HL-60/S4 treated with retinoic acid at 250 ng/mL for 4 days and 3 days (cell line): ENCODE data around the gene PFKFB2.

ENCODE experiments used
- in situ Hi-C: fragments of 300-500 bp; cut with MboI; formaldehyde crosslinking; loops from 2 replicates; pipeline ENCODE4 v1.7.0; 2022; ENCODE audit warnings: low sequenced_read_pairs

Gene PFKFB2

DNA sequence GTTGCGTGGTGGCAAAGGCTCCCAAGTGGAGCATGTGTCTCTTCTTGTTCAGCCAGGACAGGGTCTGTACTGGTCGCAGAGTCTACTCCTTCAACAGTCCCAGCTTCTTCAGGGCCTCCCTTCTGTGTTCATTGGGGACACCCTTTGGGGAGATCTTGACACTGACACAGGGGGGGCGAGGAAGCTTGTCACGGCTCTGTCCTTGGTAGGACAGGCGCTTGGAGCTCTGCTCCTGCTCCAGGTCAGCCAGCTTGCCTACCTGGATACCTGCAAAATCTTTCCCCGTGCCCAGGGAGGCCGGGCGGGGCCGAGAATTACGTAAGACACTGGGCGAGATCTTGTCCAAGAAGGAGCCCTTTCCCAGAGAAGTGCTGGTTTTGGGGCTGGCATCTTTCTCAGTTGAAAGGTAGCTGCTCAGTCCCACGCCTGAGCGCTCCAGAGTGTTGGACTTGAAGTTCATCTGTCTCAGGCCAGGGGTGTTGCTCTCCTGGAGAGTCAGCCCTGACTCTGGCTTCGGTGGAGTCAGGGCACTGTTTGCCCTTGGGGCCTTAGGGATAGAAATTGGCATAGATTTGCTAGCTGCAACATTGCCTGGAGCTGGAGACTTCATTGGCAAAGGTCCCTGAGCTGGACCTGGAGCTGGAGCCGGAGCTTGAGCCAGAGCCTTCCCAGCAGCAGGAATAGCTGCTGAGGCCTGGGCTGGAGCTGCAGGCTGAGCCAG lies 31.0 kb upstream of the PFKFB2 start:
- in situ Hi-C loops = no loop called here

DNA sequence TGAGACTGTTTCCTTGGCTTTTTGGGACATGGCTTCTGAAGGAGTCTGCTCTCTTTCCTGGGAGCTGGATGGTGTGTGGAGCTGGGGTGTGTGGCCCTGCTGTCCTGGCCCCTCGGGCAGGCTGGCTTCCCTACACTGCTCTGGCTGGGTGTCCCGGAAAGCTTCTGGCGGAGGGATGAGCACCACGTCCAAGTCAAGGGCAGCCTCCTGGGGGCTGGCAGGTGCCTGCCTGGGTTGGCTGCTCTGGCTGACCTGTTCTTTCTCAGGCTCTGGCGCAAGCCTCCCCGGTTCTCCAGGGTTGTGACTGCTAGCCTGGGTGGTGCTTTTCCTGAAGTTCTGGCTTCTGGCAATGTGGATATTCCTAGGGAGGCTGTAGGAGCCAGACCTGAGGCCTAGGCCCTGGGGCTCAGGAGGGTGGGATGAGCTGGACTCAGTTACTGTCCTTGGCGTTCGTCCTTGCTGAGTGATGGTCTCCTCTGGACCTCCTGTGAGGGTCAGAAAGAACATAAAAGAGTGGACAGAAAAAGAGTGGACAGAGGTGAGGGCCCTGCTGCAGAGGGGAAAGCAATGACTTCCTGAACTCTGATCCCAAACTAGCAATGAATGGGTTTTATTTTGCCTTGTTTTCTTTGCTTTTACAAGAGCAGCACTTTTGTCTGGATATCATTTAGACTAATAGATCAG lies 29.9 kb upstream of the PFKFB2 start:
- in situ Hi-C loops = no loop called here

DNA sequence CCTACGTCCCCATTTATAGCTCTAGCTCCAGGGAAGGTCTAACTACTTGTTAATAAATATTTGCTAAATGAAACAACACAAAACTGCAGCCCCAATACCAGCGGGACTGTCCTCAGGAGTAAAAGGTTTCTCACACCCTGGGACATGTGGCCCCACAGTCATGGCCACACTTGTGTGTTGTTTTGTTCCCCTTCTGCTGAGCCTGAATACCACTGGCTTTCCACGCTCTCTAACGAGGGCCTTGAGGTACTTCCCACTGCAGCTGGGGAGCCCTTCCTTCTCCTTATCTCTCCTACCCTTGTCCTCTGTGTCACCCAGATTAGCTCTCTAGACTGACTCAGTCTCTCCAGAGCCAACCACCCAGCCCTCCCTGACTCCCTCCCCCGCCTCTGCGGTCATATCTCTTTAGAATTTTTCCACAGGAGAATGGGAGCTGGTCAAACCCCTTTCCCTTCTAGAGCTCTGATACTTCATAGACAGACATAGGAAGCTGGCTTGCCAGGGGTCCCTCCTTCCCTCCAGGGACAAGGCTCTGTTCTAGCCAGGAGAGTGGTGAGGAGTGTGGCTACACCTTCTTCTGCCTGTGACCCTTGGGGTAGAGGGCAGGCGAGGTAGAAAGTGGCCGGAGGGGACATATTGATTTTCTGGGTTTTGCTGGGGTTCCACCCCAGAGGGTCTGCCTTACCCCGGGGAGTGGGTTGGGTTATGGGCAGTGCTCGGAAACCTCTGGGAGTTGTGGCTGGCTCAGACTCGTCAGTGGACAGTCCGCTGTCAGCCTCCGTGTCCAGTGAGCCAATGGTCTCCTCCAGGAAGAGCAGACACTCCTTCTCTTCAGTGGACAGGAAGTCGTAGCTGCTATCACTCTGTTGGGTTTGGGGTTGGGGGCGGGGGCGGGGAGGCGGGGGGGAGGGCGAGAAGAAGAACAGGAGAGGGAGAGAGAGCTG lies 28.6 kb upstream of the PFKFB2 start:
- in situ Hi-C loops = no loop called here

DNA sequence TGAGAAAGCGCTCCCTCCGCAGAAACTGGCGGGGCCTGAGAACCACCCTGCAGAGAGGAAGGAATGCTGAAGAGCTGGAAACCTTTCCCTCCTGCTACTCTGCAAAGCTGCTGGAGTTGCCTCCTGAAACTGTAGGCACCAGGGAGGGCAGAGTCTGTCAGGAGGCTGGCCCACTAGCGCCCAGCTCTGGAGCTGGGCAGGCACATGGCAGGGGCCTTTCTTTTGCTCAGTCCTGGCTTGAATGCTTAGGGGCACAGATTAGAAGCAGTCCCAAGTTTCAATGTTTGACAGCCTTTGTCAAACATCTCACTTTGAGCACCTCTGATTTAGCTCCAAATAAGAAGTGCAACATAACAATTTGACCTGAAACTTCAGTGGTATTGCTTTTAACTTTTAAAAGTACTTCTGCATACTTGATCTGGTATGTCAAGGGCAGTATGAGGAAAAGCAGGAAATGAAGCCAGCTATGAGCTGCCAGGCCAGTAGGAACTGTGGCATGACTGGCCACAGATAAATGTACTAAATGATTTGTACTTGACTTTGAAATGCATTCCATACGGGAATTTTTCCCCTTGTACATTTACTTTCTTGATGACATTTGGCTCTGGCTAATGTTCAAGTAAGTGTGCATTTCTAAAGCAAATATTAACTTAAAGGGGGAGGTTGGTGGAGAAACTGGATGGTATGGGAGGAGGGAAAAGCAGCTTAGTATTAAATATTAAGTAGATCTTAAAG lies 27.8 kb upstream of the PFKFB2 start:
- in situ Hi-C loops = no loop called here

DNA sequence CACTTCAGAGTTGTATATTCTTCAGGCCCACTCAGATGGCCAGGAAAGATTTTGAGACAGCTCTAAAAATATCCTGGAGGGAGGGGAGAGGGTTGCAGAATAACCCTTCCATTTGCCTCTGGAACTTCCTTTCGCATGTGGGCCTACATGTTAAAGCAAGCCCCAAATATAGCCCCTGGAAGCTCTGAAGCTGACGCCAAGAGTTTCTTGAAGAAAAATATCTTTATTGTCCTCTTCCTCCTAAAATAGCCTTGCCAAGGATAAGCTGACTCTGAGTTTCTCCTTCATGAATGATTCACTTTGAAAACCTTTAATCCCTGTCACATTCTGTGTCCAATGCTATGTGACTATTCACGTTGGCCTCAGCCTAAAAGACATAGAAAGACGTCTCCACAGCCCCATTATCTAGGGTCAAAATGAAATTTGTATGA lies 27.0 kb upstream of the PFKFB2 start:
- in situ Hi-C loops = no loop called here

DNA sequence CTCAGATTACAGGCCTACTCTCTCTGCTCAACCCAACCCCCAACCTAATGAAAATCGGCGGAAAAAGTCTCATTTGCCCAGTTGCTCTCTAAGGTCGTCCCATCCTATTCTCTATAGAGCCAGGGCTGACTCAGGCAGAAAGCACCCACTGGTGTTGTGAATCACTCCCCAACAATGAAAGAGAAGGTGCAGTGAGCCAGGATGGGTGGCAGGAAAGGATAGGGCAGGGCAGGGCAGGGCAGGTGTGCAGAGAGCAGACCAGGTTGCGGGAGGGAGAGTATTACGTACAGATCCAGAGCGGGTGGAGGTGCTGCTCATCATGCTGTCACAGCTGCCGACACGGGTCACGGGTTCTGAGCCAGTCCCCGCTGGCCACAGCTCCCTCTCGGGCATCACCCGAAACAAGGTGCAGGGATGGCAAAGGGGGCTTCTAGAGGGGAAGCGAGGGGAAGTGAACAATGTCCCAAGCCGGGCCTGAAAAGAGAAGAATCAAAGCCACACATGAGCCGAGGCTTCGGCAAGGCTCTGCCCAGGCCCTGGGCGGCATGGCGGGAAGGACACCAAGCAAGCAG lies 25.8 kb upstream of the PFKFB2 start:
- in situ Hi-C loops = no loop called here

DNA sequence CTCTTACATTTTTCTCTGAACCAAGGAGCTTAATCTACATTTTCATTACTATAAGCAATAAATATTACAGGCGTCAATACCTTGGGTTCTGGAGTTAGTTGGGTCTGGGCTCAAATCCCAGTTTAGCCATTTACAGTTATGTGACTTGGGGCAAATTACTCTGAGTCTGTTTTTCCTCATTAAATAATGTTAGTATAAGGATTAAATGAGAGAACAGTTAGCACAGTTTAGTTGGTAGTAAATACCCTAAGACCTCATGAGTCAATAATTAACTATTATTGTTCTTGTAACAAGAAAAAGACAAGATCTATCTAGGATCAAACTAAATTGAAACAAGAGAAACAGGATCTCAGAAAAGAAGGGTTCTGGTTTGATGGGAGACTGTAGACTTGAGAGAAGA lies 25.2 kb upstream of the PFKFB2 start:
- in situ Hi-C loops = no loop called here

DNA sequence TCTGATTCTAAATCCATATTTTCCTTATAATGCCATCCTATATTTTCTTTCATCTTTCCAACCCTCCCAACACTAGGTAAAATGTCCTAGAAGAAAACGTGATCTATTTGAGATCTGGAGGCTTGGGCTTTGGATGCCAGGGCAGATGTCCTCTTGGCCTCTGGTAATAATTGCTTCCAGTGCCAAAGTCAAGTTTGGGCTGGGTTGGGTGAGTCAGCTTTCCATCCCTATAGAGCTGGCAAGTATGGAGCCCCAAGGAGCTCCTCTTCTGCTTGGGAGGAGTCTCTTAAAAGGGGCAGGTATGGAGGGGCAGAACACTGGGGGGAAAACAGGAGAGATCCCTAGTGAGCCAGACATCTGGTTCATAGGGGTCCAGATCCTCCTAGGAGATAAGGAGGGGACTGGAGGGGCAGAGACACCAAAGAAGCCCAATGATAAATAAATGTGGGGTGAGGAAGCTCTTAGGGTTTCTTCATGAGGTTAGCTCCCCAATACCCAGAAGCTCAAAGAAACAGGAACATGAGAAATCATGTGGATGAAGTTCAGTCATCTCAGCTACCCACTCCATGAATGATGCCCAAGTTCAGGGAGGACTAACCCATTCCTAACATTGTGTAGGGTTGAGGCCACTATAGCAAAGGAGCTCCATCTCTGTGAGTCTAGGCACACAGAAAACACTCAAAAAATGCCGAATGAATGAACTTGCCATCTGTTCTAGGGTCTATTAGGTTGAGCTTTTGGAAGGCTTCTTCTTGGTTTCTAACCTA lies 24.0 kb upstream of the PFKFB2 start:
- in situ Hi-C loops = no loop called here

DNA sequence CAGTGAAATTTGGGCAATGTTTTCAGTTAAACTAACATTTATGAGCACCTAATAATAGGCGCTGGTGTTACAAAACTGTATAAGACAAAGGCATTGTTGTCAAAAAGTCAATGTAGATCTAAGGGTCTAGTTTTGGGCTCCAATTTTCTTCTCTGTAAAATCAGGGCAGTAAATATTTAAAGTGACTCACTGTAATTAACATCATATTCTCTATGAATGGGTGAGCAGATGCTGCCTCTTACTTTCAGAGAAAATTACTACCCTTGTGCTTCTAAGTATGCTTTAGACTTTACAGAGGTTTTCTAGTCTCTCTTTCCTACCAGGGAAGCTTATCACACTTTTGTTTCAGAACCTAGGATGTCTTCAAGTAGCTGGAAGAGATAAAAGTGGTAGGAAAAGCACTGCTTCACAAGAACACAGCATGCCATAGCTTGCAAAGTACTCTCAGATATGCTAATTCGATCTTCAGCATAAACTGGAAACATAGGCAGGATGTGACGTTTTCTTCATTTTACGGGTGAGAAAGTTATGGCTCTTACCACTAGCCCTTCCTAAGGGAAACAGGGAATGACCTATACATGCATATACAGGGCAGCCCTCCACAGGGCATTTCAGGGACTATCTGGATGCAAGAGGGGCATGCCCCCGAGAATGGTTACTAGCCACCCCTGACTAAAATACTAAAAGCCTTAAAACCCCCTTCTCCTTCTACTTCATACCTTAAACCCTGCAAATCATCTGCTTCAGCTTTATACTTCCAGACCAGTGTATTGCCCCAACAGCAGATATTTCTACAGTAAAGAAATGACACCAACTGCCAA lies 23.2 kb upstream of the PFKFB2 start:
- in situ Hi-C loops = no loop called here

DNA sequence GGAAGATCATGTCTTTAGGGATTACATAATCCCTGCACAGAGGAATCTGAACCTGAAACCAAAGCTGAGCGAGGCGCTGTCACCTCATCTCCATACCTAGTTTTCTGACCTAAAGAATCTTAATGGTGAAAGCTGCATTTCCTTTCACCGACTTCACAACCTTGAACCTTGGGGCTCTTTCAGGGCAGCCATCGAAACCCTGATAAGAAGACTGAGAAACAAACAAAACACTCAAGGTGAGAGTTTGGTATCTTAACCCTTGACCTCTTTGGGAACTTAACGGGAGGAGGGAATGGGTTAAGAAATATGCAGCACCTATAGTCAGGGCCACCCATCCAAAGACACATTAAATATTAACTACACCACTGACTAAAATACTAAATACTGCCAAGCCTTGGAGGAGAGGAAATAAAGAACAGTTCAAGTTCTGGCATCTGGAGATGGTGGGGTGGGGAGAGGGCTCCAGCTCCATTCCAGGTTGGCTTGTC lies 22.5 kb upstream of the PFKFB2 start:
- in situ Hi-C loops = no loop called here

DNA sequence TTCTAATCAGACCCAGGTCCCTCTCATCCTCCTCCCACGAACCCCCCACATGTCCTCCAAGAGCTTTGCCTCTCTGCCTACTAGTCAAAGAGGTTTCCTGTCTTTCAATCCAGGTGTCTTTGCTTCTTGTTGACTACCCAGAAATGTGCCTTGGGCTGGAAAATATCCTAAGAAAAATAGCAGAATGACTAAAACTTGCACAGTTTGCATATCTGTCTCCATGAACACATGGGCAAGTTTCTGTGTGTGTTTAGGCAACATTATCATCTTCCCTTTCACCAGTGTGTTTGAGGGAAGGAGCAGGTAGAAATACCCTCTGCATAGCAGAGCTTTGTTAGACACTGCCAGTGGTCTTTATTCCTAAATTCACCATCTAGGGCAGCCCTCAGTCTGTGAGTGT lies 22.1 kb upstream of the PFKFB2 start:
- in situ Hi-C loops = no loop called here

DNA sequence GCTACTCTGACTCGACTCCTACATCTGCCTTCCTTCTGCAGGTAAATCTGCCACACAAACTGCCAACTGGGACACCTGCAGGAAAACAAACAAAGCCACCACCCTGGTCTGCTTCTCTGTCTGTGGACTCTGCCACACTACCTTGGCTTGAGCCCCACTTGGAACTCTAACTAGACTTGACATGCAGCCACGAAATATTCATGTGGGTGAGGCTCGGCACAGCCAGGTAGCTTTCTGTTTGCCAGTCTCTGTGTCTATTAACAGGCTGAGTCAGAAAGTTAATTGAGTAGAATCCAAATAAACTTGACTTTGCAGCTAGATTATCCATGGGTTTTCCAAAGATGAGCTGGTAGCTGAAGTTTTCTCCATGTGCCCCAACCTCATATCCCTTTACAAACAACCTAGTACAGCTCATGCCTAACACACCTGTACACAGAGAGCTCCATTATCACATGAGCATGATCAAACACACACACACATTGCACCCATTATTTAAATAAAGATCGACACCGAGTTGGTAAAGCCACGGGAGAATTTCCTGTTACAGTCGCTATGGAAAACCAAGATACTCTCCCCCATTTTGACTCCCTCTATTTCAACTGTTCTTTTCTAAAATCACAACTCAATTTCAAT lies 21.3 kb upstream of the PFKFB2 start:
- in situ Hi-C loops = no loop called here

DNA sequence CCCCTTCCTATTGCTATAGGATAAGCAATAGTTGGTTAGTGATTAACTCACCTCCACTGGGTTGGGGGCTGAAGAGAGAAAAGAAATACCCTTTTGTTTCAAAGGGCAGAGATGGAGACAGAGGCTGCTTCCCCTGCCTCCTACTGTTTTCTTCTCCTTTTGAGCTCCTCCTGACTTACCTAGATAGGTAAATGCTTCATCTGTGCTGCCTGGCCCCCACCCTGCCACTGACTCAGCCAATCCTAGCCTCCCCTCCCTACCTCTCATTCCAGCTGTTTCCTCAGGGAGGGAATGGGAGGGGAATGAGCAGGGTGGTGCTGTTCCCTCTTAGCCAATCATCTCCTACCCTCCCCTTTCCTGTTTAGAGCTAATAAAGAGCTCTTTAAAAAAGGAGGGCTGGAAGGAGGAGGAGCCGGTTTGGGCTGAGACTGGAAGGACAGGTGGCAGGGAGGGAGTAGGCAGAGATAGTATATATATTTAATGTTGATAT lies 20.5 kb upstream of the PFKFB2 start, which contains the start of gene C1orf116:
TSS of gene C1orf116 (minus strand) at position 229 of the 490 bp plus-strand sequence. CDS start 5,158 bp downstream, outside the sequence.
- in situ Hi-C loops = no loop called here

DNA sequence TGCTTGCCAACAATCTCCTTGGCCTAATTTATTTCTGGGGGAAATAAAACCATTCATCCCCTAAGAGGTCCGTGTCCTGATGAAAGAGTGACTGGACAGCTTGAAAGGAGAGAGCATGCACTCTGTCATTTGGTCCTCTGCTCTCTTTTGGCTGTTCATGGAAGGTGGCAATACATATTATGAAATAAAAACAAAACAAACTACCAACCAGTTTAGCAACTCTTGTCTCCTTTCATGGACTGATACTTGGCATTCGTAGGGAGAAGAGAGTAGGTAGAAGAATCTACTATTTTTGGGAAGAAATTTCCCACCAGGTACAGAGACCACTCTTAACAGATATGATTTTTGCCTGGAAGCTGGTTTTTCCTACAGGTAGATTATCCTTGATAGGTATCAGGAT lies 19.8 kb upstream of the PFKFB2 start:
- in situ Hi-C loops = no loop called here

DNA sequence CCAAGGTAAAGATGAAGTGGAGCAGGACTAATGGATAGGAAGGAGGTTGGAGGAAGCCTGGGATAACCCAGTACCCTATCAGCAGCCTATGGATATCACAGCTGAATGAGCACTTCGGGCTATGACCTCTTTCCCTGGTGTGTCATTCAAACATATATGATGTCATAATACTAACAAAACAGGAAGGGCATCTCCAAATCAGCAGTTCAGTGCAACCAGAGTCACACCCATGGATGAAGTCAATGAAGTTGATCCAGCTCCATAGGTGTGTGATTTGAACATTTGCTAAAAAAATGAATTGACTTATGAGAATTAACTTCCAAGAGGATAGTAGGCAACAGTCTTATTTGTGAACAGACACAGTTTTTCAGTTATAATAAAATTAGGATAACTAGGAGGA lies 18.9 kb upstream of the PFKFB2 start:
- in situ Hi-C loops = no loop called here

DNA sequence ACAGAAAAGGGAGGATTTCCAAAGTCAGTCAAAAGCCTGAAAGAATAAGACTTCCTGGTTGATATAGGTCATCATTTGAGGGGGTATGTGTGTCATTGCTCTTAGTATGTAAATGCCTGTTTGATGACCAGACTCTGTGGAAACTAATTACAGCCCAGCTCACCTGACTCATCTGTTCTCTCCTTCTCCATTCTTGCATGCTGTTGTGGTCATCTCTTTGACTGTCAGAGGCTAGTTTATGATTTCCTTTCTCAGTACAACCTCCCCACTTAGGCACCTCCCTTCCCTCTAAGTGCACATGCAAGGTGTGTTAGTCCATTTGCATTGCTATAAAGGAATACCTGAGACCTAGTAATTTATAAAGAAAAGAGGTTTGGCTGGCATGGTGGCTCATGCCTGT lies 18.1 kb upstream of the PFKFB2 start:
- in situ Hi-C loops = no loop called here

DNA sequence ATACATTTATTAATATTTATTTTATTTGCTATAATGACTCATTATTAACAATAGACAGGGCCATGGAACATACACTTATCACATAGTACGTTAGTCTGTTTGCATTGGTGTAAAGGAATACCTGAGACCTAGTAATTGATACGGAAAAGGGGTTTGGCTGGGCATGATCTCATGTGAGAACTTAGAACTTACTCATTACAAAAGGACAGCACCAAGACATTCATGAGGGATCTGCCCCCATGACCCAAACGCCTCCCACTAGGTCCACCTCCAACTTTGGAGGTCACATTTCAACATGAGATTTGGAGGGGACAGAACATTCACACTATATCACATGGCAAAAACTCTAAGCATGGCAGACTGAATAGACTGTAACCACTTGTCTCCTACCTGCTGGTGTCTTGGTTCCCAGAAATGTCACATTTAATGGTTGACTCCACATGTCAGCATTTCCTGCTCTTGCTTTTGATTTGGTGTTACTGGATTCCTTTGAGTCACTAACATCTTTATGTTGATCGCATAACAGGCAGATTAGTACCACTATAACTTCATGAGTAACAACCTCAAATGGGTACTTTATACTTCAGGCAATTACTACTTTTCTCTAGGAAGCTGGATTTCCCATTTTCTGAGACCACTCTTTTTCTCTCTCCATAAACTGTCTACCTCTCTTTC lies 17.1 kb upstream of the PFKFB2 start:
- in situ Hi-C loops = no loop called here
